HG03135 (cell line): ENCODE results near the gene CEP112.
"Not testable (repeated sequence)": the region's sequence is repeated elsewhere in the genome, so short reads cannot be mapped to it uniquely, and the experiment has no call there.

Experiments
- ATAC-seq: cut with Tn5 transposase; IDR thresholded peaks from one replicate; pipeline ENCODE4 v1.9.1; 2021; ENCODE audit warnings: mild to moderate bottlenecking, moderate library complexity; ENCODE audit not compliant: unreplicated experiment

Gene CEP112

DNA sequence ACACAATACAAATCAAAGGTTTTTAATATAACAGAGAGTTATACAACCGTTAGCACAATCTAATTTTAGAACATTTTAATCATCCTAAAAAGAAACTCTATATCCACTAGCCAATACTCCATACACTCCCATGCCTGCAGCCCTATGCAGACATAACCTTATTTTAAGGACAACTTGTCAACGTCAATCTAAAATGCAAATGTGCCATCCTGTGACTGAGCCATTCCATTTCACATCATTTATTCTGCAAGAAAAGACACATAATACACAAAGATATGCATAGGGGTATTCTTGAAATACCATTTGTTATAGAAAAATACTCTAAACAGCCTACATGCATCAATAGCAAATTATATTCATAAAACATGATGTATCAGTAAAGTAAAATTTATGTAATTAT is 106.7 kb downstream of the CEP112 start:
- ATAC-seq: no peak

GRCh38 chr17:66080670-66081069 is 111.3 kb downstream of the CEP112 start:
- not testable (repeated sequence) for ATAC-seq

- ATAC-seq: no peak
These were observed 115.3 kb downstream of the CEP112 start for GRCh38 chr17:66076546-66077190.

DNA sequence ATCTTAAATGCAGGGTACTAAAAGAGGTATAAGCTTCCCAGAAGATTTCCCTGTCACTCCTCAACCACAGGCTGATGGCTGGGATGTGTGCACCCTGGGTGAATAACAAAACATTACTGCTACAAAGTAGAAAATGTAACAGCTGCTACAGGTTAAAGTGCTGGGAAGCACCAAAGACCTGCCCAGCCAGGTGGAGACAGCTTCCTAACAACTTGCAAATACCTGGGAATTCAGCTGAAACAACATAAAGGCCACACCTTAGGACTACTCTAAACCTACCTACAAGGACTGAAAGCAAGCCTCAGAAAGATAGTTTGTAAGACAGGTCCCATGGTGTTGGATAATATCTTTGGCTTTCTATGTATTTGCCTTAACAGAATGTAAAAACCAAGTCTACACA is 118.5 kb downstream of the CEP112 start:
- no peak for ATAC-seq

DNA sequence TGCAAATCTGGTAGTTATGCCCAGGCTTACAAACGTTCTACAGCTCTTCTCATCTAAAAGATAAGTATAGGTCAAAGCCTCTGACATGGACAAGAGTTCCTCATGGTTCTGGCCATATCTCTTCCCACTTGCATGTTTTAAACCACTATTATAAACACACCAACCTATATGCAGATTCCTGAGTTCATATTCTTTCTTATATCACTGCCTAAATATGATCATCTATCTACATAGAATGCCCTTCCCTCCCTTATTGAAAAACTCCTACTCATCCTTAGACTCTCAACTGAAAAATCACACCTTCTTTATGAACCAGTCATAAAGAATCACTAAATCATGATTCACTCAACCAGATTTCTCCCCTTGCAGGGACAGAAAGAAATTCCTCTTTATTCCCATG is 128.2 kb downstream of the CEP112 start:
- ATAC-seq: no peak

GRCh38 chr17:66056148-66056547 is 135.8 kb downstream of the CEP112 start:
- no peak for ATAC-seq

- no peak for ATAC-seq
These were observed 137.7 kb downstream of the CEP112 start for GRCh38 chr17:66054242-66054641.

DNA sequence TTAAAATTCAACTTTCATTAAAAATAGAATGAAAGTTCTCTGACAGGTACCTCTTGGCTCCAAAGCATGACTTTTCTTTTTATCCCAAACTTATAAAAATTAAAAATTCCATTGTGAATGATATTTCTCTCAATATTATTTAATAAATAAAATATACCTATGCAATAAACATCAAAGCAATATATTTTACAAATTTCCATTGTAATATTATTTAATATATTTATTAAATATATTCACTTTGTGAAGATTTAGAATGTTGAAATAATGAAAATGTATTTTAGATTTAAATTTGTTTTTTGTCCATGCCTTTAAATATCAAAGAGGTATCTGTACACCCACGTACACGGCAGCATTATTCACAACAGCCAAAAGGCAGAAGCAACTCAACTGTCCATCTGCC is 147.8 kb downstream of the CEP112 start:
- no peak for ATAC-seq

DNA sequence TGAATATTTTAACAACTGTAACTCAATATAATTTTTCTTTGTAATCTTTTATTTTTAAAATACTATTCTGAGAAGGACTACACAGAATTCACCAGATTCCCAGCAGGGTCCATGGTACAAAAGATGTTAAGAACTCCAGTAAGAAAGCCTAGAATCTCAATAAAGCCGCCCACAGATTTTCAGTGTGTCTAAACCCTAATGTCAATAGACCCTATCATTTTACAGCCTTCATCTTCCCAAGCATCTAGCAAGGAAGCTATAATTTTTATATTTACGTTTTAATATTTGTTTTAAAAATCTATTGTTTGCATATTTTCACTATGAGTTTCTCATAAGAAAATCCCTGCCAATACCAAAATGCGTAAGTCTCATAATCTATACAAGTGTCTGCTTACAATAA is 148.5 kb downstream of the CEP112 start:
- ATAC-seq: no peak

DNA sequence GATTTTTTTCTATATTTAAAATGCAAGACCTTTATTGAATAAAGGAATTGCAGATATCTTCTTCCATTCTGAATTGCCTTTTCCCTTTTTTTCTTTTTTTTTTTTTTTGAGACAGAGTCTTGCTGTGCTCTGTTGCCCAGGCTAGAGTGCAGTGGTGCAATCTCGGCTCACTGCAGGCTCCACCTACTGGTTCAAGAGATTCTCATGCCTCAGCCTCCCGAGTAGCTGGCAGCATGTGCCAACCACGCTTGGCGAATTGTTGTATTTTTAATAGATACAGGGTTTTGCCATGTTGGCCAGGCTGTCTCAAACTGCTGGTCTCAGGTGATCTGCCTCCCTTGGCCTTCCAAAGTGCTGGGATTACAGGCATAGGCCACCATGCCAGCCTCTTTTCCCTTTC is 151.5 kb downstream of the CEP112 start:
- ATAC-seq: no peak

DNA sequence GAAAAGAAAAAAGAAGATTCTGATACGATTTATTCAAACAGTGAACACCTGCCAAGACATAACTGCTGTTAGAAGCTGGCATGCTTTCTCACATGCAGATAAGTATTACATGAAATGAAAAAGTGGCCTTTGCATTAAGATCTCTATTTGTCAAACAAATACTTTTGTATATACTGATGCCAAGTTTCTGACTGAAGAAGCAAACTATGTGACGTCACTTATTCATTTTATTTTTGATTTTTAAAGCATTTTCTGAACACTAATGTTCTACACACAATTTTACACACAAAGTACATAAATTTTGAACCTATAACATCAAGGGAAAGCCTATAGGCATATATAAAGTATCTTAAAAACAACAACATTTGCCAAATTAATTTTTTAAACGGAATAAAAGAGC is 153.8 kb downstream of the CEP112 start:
- no peak for ATAC-seq

GRCh38 chr17:66037221-66037620 is 154.7 kb downstream of the CEP112 start:
- ATAC-seq: no peak

DNA sequence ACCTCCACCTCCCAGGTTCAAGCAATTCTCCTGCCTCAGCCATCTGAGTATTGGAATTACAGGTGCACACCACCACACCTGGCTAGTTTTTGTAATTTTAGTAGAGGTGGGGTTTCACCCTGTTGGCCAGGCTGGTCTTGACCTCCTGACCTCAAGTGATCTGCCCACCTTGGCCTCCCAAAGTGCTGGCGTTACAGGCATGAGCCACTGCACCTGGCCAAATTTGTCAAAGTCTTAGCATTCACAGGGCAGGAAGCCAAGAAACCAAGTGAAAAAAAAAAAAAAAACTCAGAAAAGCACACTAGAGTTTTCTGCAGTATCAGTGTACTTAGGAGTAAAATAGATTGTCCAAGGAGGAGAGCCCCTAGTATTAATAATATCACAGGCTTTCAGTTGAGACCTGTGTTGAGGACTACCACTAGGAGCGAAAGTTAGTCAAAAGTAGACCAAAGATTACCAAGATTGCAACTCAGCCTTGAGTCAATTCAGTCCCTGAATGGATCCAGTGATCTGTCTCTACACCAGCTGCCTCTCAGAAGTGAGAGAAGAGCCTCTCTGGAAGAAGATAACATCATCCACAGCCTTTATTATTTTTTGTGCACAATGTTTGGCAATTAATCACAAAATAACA is 159.7 kb downstream of the CEP112 start:
- no peak for ATAC-seq

DNA sequence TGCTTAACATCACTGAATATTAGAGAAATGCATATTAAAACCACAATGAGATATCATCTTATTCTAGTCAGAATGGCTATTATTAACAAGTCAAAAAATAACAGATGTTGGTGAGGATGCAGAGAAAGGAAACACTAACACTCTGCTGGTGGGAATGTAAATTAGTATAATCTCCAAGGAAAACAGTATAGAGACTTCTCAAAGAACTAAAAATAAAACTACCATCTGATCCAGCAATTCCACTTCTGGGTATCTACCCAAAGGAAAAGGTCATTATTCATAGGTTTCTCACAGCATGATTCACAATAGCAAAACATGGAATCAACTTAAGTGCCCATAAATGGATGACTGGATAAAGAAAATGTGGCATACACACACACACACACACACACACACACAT is 166.4 kb downstream of the CEP112 start:
- no peak for ATAC-seq

DNA sequence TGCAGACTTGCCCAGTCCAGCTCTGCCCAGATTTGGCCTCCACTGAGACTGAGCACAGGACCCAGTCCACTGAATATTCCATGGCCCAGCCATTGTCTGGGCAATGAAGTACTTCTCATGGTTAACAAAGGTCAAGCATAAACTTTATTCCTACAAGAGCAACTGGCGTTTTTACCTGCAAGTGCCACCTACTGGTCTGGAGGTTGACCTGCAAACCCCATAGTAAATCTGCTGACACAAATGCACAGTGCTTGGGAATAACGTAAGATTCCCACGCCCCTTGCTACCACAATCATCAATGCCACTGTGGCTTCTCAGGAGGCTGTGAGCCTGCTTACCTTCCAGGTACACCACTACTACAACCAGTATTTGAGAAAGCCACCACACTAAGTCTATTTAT is 170.2 kb downstream of the CEP112 start:
- ATAC-seq: no peak

DNA sequence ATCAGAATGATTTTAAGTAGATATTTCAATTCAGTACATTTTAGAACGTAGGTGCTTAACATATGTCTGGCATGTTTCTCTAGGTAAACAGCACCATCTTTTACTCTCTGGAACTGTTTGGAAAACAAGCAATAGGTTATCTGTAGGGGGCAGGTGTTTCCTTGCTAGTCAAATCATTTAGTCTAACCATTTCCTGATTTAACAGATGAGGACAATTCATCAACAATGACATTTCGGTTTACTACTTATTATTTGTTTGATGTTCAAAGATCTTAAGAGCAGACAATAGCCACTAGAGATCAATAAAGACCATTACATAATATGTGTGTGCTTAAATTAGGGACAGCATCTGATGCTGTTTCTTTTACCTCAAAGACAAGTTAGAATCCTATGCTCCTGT is 173.1 kb downstream of the CEP112 start:
- no peak for ATAC-seq

DNA sequence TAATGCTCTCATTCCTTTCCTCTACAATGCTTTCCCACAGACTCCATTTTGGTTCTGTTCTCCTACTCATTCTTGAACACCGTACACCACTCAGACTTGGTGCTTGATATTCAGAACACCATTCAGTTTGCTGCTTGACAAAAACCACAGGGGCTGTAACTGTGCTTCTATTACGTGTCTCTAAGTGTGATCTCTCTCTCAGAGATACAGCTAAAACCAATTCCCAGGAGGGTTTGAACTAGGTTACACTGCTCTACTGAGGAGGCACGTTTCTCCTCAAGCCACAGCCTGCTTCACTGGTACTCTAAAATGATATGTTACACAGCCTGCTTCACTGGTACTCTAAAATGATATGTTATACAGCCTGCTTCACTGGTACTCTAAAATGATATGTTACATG is 175.7 kb downstream of the CEP112 start:
- no peak for ATAC-seq

DNA sequence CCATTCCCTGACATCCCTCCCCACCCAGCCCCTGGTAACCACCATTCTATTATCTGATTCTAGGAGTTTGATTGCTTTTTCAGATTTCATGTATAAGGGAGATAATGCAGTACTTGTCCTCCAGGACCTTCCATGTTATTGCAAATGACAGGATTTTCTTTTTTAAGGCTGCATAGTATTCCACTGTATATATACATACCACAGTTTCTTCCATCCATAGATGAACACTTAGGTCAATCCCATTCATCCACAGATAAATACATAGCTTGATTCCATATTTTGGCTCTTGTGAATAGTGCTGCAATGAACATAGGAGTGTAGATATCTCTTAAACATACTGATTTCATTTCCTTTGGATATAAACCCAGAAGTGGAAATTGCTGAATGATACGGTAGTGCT is 183.3 kb downstream of the CEP112 start:
- ATAC-seq: no peak

GRCh38 chr17:66006654-66007053 is 185.3 kb downstream of the CEP112 start:
- ATAC-seq: no peak

DNA sequence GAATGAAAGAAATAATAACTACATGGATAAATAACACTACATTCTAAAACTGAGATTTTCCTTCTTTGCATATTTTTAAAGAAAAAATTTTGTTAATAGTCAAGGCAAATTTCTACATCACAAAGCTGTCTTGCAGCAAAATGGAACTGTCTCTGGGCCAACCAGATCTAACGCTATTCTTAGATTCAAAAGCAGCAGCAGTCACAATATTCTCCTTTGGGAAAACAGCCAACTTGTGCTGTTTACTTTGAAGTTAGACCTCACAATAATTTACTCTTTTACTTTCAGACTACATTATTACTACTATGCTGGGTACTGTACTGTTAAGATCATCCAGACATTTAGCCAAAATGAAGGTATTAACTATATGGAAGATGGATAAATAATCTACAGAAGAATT is 189.1 kb downstream of the CEP112 start:
- ATAC-seq: no peak

DNA sequence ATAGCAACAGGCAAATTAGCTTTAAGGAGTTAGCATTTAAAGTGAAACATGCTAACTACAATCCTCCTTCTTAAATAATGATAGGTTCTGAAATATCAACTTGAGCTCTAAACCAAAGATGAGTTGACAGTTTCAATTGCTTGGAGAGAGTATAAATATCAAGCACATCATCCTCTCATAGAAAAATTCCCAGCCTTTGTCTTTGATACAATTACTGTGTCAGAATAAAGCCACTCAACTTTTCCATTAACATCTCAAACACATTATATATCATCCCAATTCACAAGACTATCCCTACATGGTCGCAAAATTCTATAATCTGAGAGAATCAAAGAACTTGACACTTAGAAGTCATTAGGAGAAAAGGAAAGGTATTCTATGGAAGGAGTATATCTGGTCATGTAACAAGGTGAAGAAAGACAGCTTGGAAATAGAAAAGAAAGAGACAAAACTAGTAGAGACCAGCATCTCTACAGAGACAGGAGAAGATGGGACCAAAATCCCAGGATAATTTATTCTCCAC is 189.8 kb downstream of the CEP112 start:
- ATAC-seq: no peak

GRCh38 chr17:66000216-66000615 is 191.7 kb downstream of the CEP112 start:
- no peak for ATAC-seq

DNA sequence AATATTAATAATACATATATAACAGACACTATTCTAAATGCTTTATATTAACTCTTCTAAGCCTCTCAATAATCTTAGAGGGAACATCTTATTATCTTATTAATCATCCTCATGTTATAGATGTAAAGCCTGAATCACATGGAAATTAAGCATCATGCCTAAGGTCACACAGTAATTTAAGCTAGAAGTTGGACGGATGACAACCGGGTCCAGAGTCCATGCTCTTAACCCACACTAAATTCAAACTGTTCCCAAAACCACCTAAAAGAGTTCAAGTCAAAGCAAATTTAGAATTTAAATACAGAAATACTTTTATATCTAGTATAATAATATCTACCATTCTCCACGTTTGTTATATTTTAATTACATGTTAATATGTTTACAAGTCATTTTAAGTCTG is 193.3 kb downstream of the CEP112 start:
- no peak for ATAC-seq
